Adipose tissue (tissue), 3 donors: Measurements from ENCODE around the gene PLA2G15. TPM values are rescaled to one million over a fixed set of nuclear protein-coding genes. Genes with fewer than 3 reads are reported as not detected.
A peak's percentile ranks its signal among the peaks of the same experiment; 100 is the strongest.
"Not testable (repeated sequence)": the region's sequence is repeated elsewhere in the genome, so short reads cannot be mapped to it uniquely, and the experiment has no call there.

ENCODE experiments used
- H3K27ac ChIP-seq: one replicate; pipeline ENCODE4 v1.5.1; 2013; ENCODE audit warnings: low read depth, low read length
- WGBS, 3 donors: extraction: QIAGEN DNeasy Blood & Tissue Kit; methylation state at CpG; one replicate each; pipeline ENCODE4 v1.1.7; 2013; 5-methylcytosine and 5-hydroxymethylcytosine counted together
- polyA plus RNA-seq, 3 donors: library from polyadenylated mRNA; stranded (reverse); fragments of 200-250 nt; gene quantifications; one replicate each; pipeline ENCODE4 v1.2.3, GENCODE V29; 2013
- donor health status: healthy with polysubstance abuse.
- donor health status: Bipolar disorder and iron deficiency.
- donor health status: healthy.

The PLA2G15 gene
- polyA plus RNA-seq, 3 donors, result 7.1 to 16.2 (median 8.4) TPM

DNA sequence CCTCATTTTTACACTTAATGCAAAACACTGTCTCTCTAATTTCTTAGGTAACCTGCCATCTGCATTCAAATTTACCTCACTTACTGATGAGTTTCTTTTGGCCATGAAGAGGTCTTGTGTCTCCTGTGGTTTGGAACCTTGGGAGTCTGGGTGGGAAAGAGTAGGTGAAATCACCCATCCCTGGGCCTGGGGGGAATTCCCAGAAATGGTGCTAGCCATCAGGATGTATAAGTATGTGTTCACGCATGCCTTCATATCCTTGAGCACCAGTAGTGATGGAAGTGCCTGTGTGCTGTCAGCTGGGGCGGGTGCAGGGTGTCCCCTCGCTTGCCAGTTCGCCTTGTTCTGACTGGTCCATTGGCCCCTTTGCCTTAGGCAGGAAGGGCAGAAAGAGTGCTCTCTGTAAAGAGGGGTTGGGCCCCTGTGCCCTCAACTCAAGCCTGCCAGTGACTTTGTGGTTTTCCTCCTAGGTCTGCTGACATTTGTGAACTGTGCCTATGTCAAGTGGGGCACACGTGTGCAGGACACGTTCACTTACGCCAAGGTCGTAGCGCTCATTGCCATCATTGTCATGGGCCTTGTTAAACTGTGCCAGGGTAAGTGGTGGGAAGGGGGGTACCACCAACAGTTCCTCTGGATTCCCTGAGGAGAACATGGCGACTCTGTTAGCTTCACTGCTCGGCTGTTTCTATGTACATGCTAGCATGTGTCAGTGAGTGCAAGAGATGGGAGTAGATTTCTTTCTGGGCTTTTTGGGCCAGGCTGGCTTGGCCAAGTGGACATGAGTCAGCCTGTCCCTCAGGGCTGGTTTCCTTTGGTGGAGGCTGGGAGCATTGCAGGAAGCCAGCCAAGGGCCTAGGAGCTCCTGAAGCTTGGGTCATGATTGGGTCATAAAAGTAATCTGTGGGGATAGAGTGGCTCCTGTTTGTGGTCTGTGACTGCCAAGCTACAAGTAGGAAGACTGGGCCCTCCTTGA is 42.4 kb downstream of the PLA2G15 start:
- 62 to 88% (median 67%) methylated on average over 11 of the region's 11 CpGs for WGBS, 3 donors
- no peak overlapping the region for H3K27ac ChIP-seq

DNA sequence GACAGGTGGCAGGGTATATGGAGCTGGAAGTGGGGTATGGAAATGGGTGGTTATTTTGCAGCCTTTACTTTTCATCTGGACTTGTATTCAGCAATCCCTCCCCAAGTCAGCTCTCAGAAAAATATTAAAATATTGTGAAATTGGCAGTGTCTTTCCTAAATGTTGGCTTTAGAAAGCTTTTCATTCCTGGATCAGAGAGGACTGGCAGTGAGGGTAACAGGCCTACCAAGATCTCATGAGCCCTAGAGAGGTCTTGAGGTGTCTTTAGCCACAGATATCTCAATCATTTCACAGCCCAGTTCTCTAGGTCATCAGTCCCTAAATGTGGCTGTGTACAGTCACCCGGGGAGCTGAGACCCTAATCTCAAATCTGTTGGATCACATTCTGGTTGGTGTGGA is 43.1 kb downstream of the PLA2G15 start:
- H3K27ac ChIP-seq, result no peak overlapping the region
- WGBS, 3 donors, result 70 to 75% (median 73%) methylated on average over 1 of the region's 1 CpG

DNA sequence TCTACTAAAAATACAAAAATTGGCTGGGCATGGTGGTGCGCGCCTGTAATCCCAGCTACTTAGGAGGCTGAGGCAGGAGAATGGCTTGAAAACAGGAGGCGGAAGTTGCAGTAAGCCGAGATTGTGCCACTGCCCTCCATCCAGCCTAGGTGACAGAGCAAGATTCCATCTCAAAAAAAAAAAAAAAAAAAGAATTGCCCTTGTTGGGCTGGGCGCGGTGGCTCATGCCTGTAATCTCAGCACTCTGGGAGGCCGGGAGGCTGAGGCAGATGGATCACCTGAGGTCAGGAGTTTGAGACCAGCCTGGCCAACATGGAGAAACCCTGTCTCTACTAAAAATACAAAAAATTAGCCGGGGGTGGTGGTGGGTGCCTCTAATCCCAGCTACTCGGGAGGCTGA is 43.6 kb downstream of the PLA2G15 start:
- 87 to 93% (median 87%) methylated on average over 9 of the region's 9 CpGs for WGBS, 3 donors
- H3K27ac ChIP-seq, result not testable (repeated sequence)

DNA sequence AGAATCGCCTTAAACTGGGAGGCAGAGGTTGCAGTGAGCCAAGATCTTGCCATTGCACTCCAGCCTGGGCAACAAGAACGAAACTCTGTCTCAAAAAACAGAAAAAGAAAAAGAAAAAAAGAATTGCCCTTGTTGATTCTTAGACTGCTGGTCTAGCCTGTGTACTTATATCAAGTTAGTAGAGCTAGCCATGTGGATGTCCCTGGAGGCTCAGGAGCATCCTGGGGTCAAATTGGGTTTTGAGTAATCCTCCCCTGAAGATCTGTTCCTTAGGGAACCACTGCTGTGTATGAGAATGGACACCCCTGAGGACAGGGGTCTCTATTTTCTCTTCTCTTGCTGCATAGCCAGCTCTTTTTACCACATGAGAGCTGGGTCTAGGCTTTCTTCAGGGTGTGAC is 44.0 kb downstream of the PLA2G15 start:
- WGBS, 3 donors, result 90 to 97% (median 91%) methylated on average over 2 of the region's 2 CpGs
- no peak overlapping the region for H3K27ac ChIP-seq

DNA sequence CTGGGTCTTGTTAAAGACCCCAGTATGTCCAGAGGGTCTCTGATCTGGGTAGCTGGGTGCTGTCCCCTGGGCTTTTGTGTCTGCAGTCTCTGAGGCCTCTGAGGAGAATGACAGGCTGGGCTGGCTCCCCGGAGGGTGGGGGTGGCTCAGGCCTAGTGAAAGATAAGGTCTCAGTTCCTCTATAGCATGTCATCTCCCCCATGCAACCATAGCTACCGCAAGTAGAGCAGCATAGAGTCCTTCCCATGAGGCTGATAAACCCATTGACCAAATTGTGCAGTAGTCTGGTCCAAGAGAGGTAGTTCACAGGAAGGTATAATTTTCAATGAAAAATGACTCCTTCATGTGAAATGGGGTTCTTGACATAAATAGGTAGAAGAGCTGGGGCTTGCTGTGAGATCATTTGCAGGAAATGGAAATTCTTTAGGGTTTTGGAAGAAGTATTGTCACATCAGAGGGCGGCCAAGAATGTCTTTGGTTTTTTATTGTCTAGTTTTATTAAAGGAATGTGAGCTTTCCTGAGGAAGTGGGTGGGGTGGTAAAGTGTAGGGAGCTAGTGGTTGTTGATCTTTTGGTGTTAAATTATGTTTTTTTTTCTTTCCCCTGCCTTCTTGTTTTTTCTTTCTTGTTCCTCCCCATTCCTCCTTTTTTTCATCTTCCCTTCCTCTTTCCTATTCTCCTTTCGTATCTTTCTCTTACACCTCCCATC is 44.6 kb downstream of the PLA2G15 start:
- H3K27ac ChIP-seq, result no peak overlapping the region
- 44 to 75% (median 44%) methylated on average over 4 of the region's 4 CpGs for WGBS, 3 donors

DNA sequence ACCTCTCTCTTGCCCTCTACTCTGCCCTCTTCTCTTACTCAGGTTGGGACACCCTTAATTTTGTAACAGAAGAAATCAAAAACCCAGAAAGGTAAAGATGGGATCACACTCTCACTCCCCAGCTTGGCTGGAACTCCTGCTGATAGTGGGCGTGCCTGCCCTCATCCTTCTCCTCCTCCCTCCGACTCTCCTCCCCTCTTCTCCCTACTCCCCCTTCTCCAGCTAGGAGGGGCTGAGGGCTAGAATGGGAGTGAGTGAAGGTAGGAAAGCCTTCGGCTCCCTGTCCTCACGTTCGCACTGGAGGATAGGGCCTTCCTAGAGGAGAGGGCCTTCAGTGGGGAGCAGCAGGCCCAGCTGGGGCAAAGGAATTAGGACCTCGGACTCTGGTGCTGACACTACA is 45.3 kb downstream of the PLA2G15 start:
- 67 to 76% (median 72%) methylated on average over 6 of the region's 6 CpGs for WGBS, 3 donors
- H3K27ac ChIP-seq, result no peak overlapping the region

DNA sequence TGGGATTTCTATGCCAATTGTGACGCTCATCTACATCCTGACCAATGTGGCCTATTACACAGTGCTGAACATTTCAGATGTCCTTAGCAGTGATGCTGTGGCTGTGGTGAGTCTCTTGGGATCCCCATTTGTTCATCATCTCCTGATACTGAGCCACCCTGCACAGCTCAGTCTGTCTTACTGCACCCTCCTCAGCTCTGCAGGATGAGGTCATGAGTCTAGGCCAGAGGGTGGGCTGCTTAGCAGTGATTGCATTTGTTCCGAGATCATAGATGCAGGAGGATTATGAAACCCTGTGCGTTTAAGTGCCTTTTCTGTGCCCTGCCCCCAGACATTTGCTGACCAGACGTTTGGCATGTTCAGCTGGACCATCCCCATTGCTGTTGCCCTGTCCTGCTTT is 46.1 kb downstream of the PLA2G15 start:
- 68 to 79% (median 69%) methylated on average over 4 of the region's 4 CpGs for WGBS, 3 donors
- no peak overlapping the region for H3K27ac ChIP-seq

DNA sequence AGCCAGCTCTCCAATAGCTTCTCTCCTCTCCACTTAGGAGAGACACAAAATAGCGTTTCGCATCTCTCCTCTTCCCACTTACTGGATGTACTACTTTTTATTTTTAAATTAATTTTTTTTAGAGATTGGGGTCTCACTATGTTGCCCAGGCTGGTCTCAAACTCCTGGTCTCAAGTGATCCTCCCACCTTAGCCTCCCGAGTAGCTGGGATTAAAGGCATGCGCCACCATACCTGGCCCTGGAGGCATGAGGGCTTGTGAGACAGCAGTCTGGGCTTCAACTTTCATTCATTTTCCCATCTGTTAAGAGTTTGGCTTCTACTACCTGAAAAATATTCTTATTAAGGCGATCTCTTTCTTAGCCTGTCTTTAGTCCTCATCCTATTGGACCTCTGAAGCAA is 47.3 kb downstream of the PLA2G15 start:
- no peak overlapping the region for H3K27ac ChIP-seq
- 96 to 97% (median 96%) methylated on average over 5 of the region's 5 CpGs for WGBS, 3 donors

DNA sequence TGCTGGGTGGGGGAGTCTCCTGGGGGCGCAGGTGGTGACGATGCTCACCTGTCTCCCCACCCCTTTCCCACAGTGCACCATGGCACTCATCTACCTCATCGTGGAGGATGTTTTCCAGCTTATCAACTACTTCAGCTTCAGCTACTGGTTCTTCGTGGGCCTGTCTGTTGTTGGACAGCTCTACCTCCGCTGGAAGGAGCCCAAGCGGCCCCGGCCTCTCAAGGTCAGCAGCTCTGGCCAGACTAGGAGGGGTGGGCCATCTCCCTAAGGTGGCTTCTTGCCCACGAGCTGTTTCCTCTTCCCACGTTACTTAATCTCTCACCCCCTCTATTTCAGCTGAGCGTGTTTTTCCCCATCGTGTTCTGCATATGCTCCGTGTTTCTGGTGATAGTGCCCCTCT is 51.1 kb downstream of the PLA2G15 start:
- 41 to 70% (median 66%) methylated on average over 12 of the region's 12 CpGs for WGBS, 3 donors

DNA sequence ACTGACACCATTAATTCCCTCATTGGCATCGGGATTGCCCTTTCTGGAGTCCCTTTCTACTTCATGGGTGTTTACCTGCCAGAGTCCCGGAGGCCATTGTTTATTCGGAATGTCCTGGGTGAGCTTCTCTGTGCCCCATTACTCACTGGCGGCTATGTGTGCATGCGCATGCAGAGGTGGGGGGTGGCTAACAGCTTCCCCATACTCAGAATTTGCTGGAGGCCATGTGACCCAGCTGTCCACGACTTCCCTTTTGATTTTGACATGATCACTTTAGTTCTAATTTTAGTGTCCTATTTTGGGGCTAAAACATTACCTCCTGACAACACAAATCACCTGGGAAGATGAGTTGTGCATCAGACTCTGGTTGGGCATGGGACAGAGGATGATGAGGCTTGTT is 51.5 kb downstream of the PLA2G15 start:
- WGBS, 3 donors, result 68 to 77% (median 72%) methylated on average over 6 of the region's 6 CpGs
- no peak overlapping the region for H3K27ac ChIP-seq

More for the DNA sequence above, 51.1 kb downstream of the PLA2G15 start:
- no peak overlapping the region for H3K27ac ChIP-seq

DNA sequence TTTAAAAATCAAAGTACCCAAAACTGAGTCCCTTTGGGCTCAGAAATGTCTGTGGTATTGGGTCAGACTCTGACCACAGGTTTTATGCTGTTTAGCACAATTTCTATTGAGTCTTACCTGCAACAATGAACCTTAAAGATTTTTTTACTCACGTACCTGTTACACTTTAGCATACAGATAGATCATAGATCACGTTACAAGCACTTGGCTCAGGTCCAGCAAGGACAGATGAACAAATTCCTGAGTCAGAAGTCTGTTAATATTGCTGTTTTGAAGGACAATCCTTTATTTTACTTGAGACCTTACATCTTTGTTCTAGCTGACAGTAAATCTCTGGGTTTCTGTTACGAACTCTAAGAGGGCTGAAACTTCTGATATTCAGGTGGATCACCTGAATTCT is 52.7 kb downstream of the PLA2G15 start:
- 62 to 67% (median 66%) methylated on average over 3 of the region's 3 CpGs for WGBS, 3 donors
- no peak overlapping the region for H3K27ac ChIP-seq

DNA sequence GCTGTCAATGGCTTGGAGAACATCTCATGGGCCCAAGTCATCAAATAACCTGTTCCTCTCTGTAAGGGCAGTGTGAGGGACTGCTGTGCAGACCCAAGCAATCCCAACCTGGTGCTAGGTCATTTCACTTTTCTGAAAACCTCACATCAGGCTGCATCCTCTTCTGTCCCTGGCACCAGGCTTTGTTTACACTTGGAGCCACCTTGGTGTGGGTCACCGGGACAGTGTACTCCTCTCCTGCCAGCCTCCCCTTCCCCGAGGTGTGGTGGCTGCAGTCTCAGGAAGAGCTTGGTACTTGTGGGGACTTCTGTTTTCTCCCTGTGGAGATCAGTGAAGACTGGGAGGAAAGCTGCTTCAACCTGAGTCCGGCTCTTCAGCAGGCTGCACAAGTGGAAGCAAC is 53.1 kb downstream of the PLA2G15 start:
- WGBS, 3 donors, result 89 to 90% (median 89%) methylated on average over 3 of the region's 3 CpGs
- H3K27ac ChIP-seq, result no peak overlapping the region

DNA sequence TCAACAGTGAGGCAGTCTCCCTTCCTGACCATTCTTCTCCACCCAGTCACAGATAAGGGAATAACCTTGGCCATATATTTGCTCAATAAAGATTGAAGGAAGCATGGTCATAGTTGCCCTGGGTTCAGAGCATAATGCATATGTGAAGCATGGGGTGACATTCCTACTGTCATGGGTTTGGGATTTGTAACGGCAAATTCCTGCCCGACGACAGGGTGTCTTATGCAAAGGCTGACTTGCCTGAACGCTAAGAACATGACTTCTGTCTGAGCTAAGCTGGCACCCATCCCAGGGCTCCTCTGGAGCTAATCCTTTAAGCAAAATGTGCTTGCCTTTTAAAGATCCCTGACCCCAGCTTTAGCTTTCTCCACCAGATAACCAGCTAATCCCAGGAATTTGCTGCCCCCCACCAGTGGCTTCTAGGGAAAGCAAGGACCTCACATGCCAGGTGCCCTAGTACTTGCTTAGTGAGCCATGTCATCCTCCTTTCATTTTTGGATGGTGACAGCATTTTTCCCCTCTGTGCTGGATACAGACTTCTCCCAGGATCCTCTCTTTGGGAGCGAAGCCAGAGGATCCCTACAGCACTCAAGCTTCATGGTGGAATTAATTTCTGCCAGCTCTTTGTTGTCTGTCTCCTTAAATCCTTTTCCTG is 53.9 kb downstream of the PLA2G15 start:
- WGBS, 3 donors, result 50 to 64% (median 52%) methylated on average over 5 of the region's 5 CpGs
- no peak overlapping the region for H3K27ac ChIP-seq

DNA sequence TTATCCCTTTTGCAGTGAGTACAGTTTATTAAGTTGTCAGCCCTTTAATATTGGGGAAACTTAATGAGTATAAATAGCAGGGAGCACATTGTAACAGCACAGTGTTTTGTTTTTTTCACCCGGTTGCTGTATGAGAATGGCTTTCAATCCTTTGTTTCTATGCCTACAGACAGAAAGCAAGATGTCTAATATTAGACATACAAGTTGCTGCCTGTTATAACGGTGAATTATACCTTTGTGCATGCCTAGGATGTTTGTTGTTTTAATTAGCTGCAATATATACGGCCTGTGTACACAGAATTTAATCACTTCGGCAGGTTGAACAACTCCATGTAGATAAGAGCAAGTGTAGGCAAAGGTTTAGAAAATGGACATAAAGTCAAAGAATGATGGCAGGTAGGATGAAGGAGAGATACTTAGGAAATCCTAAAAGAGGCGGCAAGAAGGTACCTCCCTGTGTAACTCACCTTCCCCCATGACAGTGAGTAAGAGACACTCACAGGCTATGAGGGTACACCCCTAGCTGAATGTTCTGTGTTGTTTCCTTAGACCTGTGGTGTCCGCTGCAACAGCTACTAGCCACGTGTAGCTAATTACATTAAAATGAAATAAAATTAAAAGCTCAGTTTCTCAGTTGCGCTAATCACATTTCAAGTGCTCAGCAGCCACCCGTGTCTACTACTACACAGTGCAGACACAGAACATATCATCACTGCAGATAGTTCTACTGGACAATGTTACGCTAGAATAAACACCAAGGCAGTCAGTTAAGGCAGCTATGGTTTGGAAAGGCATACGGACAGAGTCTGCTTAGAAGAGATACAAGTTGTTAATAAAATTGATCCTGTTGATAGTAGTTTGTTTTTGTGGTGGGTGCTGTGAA is 54.6 kb downstream of the PLA2G15 start:
- WGBS, 3 donors, result 77 to 82% (median 78%) methylated on average over 11 of the region's 11 CpGs
- H3K27ac ChIP-seq, result no peak overlapping the region

DNA sequence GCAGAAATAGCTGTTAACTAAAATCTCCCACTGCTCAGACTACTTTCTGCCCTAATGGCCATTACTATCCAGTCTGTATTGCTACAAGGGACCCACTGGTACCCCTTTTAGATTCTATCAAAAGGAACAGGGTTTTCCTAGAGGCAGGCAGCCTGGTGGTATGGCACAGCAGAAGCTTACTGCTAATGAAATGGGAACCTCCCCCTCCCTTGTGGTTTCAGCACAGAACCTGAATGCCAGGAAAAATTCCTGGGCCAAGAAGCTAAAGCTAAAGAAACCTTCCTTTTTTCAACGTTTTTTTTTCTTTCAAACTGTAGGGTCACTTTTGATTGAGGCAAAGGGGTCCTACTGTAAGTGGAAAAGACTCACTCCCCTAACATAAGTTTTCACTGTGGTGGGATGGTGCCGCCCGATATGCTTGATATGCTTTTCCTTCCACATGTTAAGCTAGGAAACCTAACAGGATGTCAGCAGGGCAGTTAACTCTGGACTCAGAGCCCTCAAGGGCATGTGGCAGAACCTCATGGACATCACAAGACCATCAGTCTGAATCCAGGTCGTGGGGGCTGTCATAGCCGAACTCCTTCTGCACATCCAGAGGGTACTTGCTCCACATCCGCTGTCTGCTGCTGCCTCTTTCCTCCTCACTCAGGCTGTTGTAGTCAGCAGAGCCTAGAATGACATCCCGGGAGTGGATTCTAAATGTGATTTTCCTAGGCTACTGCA is 55.7 kb downstream of the PLA2G15 start:
- H3K27ac ChIP-seq, result no peak overlapping the region
- 67 to 82% (median 68%) methylated on average over 7 of the region's 7 CpGs for WGBS, 3 donors

DNA sequence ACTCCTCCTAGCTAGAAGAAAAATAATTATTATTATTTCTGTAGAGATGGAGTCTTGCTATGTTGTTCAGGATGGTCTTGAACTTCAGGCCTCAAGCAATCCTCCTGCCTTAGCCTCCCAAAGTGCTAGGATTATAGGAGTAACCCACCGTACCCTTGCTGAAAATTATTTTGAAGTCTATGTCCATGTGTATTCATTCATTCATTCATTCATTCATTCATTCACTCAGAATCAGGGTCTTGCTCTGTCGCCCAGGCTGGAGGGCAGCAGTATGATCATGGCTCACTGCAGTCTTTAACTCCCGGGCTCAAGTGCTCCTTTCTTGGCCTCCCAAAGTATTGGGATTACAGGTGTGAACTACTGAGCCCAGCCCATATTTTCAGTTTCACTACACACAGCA is 61.5 kb downstream of the PLA2G15 start:
- no peak overlapping the region for H3K27ac ChIP-seq
- WGBS, 3 donors, result 96 to 98% (median 98%) methylated on average over 3 of the region's 3 CpGs

DNA sequence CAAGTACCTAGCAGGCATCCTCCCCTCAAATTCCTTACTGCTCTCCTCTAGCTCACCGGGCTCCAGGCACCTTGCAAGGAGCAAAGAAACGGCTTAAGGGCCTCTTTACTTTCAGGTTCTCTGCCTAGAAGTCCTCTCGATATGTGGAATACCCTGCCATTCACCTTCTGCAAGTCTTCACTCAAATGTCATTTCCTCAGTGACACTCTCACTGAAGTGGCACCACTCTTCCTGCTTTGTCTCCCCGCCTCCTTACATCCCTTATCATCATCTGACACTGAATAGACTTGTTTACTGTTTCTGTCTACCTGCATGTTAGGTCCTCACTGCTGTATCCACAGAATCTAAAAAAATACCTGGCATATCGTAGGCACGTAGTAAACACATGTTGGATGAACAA is 64.6 kb downstream of the PLA2G15 start:
- 34 to 38% (median 35%) methylated on average over 6 of the region's 6 CpGs for WGBS, 3 donors
- H3K27ac ChIP-seq, result no peak overlapping the region

DNA sequence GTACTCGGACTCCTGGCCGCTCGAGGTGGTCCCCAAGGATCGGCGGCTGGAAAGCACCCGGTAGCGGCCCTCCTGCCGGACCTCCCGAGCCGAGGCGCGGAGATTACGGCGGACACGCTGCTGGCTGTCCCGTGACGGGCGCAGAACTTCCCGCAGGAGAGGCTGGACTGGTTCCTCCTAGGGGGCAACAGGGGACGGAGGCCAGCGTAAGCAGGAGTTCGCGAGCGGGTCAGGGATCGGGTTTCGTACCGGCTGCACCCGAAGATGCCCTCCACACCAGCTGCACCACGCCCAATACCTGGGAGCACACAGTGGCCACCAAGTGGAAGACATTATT is 65.2 kb downstream of the PLA2G15 start:
- 0% methylated on average over 28 to 29 of the region's 29 CpGs for WGBS, 3 donors

More for the DNA sequence above, 65.2 kb downstream of the PLA2G15 start:
- H3K27ac ChIP-seq, result peak overlapping the region; percentile 26
